Cardiac muscle cell (in vitro differentiated cells and primary cell): ENCODE data around the gene DIAPH1. TPM values are rescaled to one million over a fixed set of nuclear protein-coding genes. Genes with fewer than 3 reads are reported as not detected.

Experiments used
- DNase-seq, 2 donors: peaks; one replicate each; pipeline versions ENCODE4 v3.0.0 to v3.0.0-alpha.2; 2010 to 2017; ENCODE audit warnings: low read depth in 1 of 2, low spot score in 1 of 2
- H3K27ac ChIP-seq: fragments of 200-600 bp; sonication (generic); 2 replicates; pipeline ENCODE4 v1.5.1; 2016
- H3K27me3 ChIP-seq: fragments of 200-600 bp; sonication (generic); 2 replicates; pipeline ENCODE4 v1.6.0; 2016; ENCODE audit warnings: control low read depth
- H3K36me3 ChIP-seq: fragments of 200-600 bp; sonication (generic); 2 replicates; pipeline ENCODE4 v1.5.1; 2016; ENCODE audit warnings: control low read depth
- H3K4me1 ChIP-seq: fragments of 200-600 bp; sonication (generic); 2 replicates; pipeline ENCODE4 v1.8.1; 2017; ENCODE audit warnings: low read depth, mild to moderate bottlenecking, mixed run types
- H3K4me3 ChIP-seq: fragments of 200-600 bp; sonication (generic); 2 replicates; pipeline ENCODE4 v1.5.1; 2016; ENCODE audit warnings: mild to moderate bottlenecking
- H3K9me3 ChIP-seq: fragments of 200-600 bp; sonication (generic); 2 replicates; pipeline ENCODE4 v1.5.1; 2017; ENCODE audit warnings: low read depth, mild to moderate bottlenecking, control low read depth
- polyA plus RNA-seq: library from polyadenylated mRNA; unstranded; fragments of >200 nt; fragmentation: Nextera tagmentation; extraction: Ambion mirVana; gene quantifications from 2 replicates; pipeline ENCODE4 v1.2.1, GENCODE V29; 2016
- total RNA-seq: library from RNA; depleted of rRNA; stranded (reverse); fragments of >200 nt; gene quantifications from 2 replicates; pipeline ENCODE4 v1.2.3, GENCODE V29; 2016
- TF ChIP-seq, protein P1 (sequence below): IDR thresholded peaks from 2 replicates; pipeline ENCODE4 v1.5.1; 2012; ENCODE audit warnings: low read depth, mild to moderate bottlenecking, low read length

DIAPH1 gene
- total and polyA plus RNA-seq, 2 experiments from 2014 or later, result 24.0 to 24.4 TPM

GRCh38 chr5:141636106-141636412 lies 17.3 kb upstream of the DIAPH1 start:
- Histone ChIP-seq H3K9me3 (no peaks in the 10 kb centered on the region), H3K4me1 (no peaks in the 10 kb centered on the region), H3K27me3 (peaks cover 9% of the 10 kb centered on the region), H3K27ac (peak overlapping the region; percentile 86), H3K4me3 (peak overlapping the region; percentile 89), H3K36me3 (no peaks in the 10 kb centered on the region)
- no peak for DNase-seq
- TF ChIP-seq, protein P1, sequence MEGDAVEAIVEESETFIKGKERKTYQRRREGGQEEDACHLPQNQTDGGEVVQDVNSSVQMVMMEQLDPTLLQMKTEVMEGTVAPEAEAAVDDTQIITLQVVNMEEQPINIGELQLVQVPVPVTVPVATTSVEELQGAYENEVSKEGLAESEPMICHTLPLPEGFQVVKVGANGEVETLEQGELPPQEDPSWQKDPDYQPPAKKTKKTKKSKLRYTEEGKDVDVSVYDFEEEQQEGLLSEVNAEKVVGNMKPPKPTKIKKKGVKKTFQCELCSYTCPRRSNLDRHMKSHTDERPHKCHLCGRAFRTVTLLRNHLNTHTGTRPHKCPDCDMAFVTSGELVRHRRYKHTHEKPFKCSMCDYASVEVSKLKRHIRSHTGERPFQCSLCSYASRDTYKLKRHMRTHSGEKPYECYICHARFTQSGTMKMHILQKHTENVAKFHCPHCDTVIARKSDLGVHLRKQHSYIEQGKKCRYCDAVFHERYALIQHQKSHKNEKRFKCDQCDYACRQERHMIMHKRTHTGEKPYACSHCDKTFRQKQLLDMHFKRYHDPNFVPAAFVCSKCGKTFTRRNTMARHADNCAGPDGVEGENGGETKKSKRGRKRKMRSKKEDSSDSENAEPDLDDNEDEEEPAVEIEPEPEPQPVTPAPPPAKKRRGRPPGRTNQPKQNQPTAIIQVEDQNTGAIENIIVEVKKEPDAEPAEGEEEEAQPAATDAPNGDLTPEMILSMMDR, result no peak

GRCh38 chr5:141635646-141636045 lies 16.8 kb upstream of the DIAPH1 start:
- no peak for DNase-seq
- H3K9me3 ChIP-seq, result no peaks in the 10 kb centered on the region
- no peaks in the 10 kb centered on the region for H3K36me3 ChIP-seq
- TF ChIP-seq, protein P1, result no peak
- peak overlapping the region; percentile 89 for H3K4me3 ChIP-seq
- H3K4me1 ChIP-seq, result no peaks in the 10 kb centered on the region
- H3K27ac ChIP-seq, result no peak overlapping the region
- H3K27me3 ChIP-seq, result peaks cover 9% of the 10 kb centered on the region

DNA sequence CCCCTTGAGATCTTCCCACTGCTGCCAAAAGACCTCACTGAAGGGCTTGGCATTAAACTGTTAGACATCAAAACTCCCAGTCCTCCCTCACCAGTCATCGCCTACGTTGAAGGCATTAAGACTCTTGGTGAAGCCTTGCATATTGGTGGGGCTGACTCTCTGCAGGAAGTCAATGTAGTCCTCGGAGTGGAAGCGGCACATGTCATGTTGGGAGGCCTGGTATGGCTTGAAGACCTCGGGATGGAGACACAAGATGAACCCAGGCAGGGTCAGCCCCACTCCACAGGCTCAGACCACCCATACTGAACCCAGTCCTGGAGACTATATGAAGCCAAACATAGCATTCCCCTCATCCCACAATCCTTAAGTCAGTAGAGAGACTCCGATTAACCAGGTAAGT lies 15.9 kb upstream of the DIAPH1 start:
- H3K9me3 ChIP-seq, result no peaks in the 10 kb centered on the region
- H3K27ac ChIP-seq, result no peak overlapping the region
- H3K4me3 ChIP-seq, result no peak overlapping the region
- H3K36me3 ChIP-seq, result no peaks in the 10 kb centered on the region
- no peak for DNase-seq
- TF ChIP-seq, protein P1, result no peak
- peaks cover 9% of the 10 kb centered on the region for H3K27me3 ChIP-seq
- no peaks in the 10 kb centered on the region for H3K4me1 ChIP-seq

DNA sequence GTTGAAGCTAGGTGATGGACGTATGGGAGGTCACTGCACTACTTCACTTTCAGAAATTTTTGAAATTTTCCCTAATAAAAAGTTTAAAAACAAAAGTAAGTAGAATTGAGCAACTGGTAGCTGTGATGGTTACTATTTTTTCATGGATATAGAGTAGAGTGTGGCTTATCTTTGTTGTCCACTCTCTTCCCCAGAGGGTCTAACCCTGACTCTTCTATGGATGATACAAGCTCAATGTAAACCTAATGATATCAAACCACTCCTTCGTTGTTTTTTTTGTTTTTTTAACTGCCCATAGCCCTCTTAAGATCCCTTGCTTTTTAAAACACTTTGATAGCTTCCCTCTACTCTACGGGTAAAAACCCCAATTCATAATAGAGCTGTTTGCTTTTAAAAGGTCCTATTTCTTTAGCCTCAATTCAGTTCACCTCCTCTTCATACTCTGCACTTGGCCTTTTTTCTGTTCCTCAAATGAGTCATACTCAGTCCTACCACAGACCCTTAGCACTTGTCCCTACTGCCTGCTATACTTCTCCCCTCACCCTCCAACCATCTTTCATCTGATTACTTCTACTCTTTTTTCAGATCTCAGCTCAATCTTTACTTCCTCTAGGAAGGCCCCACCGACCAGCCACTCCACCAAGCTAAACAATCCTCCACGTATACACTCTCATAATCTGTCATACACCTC lies 15.2 kb upstream of the DIAPH1 start:
- DNase-seq, result no peak
- Histone ChIP-seq H3K36me3 (no peaks in the 10 kb centered on the region), H3K27me3 (peaks cover 9% of the 10 kb centered on the region), H3K9me3 (no peaks in the 10 kb centered on the region), H3K4me1 (no peaks in the 10 kb centered on the region), H3K27ac (no peak overlapping the region), H3K4me3 (no peak overlapping the region)
- TF ChIP-seq, protein P1, result no peak

DNA sequence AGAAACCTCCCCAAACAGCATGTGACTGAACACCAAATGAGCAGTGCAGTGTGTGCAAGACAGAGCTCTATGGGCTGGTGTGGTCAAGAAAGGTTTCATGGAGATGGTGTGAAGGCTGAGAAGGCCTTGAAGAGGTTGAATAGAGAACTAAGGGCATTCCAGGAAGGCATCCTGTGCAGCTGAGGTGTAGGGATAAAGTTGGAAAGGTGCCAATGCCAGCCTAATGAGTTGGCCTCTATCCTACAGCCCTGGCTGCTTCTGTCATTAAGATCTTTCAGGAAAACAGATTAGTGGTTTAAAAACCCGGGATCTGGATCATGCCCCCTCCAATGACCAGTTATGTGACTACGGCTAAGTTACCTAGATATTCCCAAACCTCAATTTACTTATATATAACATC lies 13.8 kb upstream of the DIAPH1 start:
- TF ChIP-seq, protein P1, result no peak
- Histone ChIP-seq H3K4me1 (no peaks in the 10 kb centered on the region), H3K27me3 (peaks cover 7% of the 10 kb centered on the region), H3K4me3 (no peak overlapping the region), H3K27ac (no peak overlapping the region), H3K9me3 (no peaks in the 10 kb centered on the region), H3K36me3 (peaks cover 11% of the 10 kb centered on the region)
- no peak for DNase-seq
